Measurements from ENCODE around the gene TRMT61A. TPM values are rescaled to one million over a fixed set of nuclear protein-coding genes. Genes with fewer than 3 reads are reported as not detected.

Gene TRMT61A
- total and polyA plus RNA-seq, 2 of the 13 experiments (the other 11 are each of a cell fraction or from before 2014, with no cell fraction given), result 6.5 to 13.6 TPM

DNA sequence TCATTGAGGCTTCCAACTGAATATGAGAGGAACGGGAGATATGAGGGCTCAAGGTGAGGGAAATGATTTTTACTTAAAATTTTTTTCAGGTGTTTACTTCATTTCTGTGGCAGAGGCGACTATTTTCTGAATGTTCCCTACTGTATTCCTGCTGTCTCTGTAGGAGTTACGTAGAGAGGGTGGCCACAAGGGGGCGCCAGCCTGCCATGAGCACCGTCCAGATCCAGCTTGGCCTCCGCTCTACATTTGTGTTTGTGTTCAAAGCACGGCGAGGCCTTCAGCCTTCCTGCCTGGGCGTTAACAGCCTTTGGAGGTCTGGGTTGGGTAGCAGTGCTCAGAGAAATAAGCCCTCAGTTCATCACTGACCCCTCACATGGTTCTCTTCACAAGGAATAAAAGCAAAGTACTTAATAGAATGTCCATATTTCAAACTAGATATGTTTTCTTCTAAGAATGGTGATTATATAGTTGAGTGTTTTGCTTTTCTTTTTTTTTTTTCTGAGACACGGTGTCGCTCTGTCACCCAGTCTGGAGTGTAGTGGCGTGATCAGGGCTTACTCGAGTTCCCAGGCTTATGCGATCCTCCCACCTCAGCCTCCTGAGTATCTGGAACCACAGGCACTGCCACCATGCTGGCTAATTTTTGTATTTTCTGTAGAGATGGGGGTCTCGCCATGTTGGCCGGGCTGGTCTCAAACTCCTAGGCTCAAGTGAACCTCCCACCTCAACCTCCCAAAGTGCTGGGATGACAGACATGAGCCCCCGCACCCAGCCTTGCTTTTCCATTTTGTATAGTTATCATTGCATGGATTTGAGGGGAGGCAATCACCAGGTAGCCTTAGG lies 28.6 kb upstream of the TRMT61A start (continued):
- TF ChIP-seq, protein P1, sequence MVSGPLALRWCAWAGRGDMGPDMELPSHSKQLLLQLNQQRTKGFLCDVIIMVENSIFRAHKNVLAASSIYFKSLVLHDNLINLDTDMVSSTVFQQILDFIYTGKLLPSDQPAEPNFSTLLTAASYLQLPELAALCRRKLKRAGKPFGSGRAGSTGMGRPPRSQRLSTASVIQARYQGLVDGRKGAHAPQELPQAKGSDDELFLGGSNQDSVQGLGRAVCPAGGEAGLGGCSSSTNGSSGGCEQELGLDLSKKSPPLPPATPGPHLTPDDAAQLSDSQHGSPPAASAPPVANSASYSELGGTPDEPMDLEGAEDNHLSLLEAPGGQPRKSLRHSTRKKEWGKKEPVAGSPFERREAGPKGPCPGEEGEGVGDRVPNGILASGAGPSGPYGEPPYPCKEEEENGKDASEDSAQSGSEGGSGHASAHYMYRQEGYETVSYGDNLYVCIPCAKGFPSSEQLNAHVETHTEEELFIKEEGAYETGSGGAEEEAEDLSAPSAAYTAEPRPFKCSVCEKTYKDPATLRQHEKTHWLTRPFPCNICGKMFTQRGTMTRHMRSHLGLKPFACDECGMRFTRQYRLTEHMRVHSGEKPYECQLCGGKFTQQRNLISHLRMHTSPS (CRISPR knock-in tag; IDR thresholded peaks at IDR 0.05; ENCODE audit: low read depth), result no peak
- TF ChIP-seq HDAC2 (CRISPR knock-in tag; IDR thresholded peaks at IDR 0.05) (no peak; the same call in 1 of the 2 replicates), JUNB (CRISPR knock-in tag; IDR thresholded peaks at IDR 0.05; ENCODE audit: borderline replicate concordance) (no peak), REPIN1 (CRISPR knock-in tag; IDR thresholded peaks at IDR 0.05; ENCODE audit: borderline replicate concordance, low read depth) (no peak), ASH2L (IDR thresholded peaks at IDR 0.05; ENCODE audit: insufficient read length, low read depth, low read length) (no peak), GPN1 (CRISPR knock-in tag; IDR thresholded peaks at IDR 0.05; ENCODE audit: borderline replicate concordance) (no peak), XBP1 (CRISPR knock-in tag; IDR thresholded peaks at IDR 0.05) (no peak), FIP1L1 (IDR thresholded peaks at IDR 0.05; ENCODE audit: borderline replicate concordance, insufficient read depth, low read depth, low read length) (no peak), HIVEP1 (CRISPR knock-in tag; IDR thresholded peaks at IDR 0.05) (no peak), MTA1 (CRISPR knock-in tag; IDR thresholded peaks at IDR 0.05; ENCODE audit: borderline replicate concordance) (no peak)
- TF ChIP-seq, protein P2, sequence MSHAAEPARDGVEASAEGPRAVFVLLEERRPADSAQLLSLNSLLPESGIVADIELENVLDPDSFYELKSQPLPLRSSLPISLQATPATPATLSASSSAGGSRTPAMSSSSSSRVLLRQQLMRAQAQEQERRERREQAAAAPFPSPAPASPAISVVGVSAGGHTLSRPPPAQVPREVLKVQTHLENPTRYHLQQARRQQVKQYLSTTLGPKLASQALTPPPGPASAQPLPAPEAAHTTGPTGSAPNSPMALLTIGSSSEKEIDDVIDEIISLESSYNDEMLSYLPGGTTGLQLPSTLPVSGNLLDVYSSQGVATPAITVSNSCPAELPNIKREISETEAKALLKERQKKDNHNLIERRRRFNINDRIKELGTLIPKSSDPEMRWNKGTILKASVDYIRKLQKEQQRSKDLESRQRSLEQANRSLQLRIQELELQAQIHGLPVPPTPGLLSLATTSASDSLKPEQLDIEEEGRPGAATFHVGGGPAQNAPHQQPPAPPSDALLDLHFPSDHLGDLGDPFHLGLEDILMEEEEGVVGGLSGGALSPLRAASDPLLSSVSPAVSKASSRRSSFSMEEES (CRISPR knock-in tag; IDR thresholded peaks at IDR 0.05), result no peak
- TF ChIP-seq, protein P3, sequence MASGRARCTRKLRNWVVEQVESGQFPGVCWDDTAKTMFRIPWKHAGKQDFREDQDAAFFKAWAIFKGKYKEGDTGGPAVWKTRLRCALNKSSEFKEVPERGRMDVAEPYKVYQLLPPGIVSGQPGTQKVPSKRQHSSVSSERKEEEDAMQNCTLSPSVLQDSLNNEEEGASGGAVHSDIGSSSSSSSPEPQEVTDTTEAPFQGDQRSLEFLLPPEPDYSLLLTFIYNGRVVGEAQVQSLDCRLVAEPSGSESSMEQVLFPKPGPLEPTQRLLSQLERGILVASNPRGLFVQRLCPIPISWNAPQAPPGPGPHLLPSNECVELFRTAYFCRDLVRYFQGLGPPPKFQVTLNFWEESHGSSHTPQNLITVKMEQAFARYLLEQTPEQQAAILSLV (CRISPR knock-in tag; IDR thresholded peaks at IDR 0.05; ENCODE audit: borderline replicate concordance), result no peak
- TF ChIP-seq, protein P4, sequence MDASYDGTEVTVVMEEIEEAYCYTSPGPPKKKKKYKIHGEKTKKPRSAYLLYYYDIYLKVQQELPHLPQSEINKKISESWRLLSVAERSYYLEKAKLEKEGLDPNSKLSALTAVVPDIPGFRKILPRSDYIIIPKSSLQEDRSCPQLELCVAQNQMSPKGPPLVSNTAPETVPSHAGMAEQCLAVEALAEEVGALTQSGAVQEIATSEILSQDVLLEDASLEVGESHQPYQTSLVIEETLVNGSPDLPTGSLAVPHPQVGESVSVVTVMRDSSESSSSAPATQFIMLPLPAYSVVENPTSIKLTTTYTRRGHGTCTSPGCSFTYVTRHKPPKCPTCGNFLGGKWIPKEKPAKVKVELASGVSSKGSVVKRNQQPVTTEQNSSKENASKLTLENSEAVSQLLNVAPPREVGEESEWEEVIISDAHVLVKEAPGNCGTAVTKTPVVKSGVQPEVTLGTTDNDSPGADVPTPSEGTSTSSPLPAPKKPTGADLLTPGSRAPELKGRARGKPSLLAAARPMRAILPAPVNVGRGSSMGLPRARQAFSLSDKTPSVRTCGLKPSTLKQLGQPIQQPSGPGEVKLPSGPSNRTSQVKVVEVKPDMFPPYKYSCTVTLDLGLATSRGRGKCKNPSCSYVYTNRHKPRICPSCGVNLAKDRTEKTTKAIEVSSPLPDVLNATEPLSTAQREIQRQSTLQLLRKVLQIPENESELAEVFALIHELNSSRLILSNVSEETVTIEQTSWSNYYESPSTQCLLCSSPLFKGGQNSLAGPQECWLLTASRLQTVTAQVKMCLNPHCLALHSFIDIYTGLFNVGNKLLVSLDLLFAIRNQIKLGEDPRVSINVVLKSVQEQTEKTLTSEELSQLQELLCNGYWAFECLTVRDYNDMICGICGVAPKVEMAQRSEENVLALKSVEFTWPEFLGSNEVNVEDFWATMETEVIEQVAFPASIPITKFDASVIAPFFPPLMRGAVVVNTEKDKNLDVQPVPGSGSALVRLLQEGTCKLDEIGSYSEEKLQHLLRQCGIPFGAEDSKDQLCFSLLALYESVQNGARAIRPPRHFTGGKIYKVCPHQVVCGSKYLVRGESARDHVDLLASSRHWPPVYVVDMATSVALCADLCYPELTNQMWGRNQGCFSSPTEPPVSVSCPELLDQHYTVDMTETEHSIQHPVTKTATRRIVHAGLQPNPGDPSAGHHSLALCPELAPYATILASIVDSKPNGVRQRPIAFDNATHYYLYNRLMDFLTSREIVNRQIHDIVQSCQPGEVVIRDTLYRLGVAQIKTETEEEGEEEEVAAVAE (CRISPR knock-in tag; IDR thresholded peaks at IDR 0.05; ENCODE audit: borderline replicate concordance), result peak; percentile 29; the same call in 1 of the 2 replicates
- TF ChIP-seq, protein P5, sequence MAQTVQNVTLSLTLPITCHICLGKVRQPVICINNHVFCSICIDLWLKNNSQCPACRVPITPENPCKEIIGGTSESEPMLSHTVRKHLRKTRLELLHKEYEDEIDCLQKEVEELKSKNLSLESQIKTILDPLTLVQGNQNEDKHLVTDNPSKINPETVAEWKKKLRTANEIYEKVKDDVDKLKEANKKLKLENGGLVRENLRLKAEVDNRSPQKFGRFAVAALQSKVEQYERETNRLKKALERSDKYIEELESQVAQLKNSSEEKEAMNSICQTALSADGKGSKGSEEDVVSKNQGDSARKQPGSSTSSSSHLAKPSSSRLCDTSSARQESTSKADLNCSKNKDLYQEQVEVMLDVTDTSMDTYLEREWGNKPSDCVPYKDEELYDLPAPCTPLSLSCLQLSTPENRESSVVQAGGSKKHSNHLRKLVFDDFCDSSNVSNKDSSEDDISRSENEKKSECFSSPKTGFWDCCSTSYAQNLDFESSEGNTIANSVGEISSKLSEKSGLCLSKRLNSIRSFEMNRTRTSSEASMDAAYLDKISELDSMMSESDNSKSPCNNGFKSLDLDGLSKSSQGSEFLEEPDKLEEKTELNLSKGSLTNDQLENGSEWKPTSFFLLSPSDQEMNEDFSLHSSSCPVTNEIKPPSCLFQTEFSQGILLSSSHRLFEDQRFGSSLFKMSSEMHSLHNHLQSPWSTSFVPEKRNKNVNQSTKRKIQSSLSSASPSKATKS (CRISPR knock-in tag; IDR thresholded peaks at IDR 0.05), result no peak
